GM12878 (cell line): ENCODE data around the gene EXOSC2.

Experiments used
- CHD2 ChIP-seq: IDR thresholded peaks from 2 replicates; pipeline ENCODE4 v1.6.1; 2011; ENCODE audit warnings: low read depth, low read length, improper control_type of control experiment, borderline replicate concordance
- CTCF ChIP-seq, 3 experiments: IDR thresholded peaks in 2 of 3; conservative IDR thresholded peaks in 1 of 3; 2 replicates each; pipeline ENCODE4 v1.5.1; 2011; ENCODE audit warnings: low read depth in 3 of 3, low read length in 3 of 3, mild to moderate bottlenecking in 3 of 3, control low read depth in 2 of 3, moderate library complexity in 2 of 3, inconsistent platforms in 1 of 3, mixed read lengths in 1 of 3; ENCODE audit not compliant: control insufficient read depth in 2 of 3, insufficient read depth in 1 of 3; ENCODE audit errors: extremely low read depth in 1 of 3
- NFYB ChIP-seq: IDR thresholded peaks from 2 replicates; pipeline ENCODE4 v1.6.1; 2011; ENCODE audit warnings: low read depth, mild to moderate bottlenecking, low read length, improper control_type of control experiment, moderate library complexity; ENCODE audit not compliant: insufficient read depth
- POLR2A ChIP-seq: IDR thresholded peaks from 2 replicates; pipeline ENCODE4 v1.6.1; 2011; ENCODE audit warnings: low read depth, mild to moderate bottlenecking, low read length

- TF ChIP-seq POLR2A: no peak
- TF ChIP-seq CTCF (IDR thresholded peaks at IDR 0.05 in 2 of 3, conservative IDR thresholded peaks at IDR 0.05 in 1 of 3; ENCODE audit: control insufficient read depth in 2 of 3, extremely low read depth in 1 of 3, insufficient read depth in 1 of 3, low read depth in 3 of 3, low read length in 3 of 3): no peak
- no peak for TF ChIP-seq CHD2
- no peak for TF ChIP-seq NFYB
Measured at GRCh38 chr9:130743656-130744055, 50.1 kb downstream of the EXOSC2 start.
